ENCODE data around the gene FAM83E.

FAM83E gene

DNA sequence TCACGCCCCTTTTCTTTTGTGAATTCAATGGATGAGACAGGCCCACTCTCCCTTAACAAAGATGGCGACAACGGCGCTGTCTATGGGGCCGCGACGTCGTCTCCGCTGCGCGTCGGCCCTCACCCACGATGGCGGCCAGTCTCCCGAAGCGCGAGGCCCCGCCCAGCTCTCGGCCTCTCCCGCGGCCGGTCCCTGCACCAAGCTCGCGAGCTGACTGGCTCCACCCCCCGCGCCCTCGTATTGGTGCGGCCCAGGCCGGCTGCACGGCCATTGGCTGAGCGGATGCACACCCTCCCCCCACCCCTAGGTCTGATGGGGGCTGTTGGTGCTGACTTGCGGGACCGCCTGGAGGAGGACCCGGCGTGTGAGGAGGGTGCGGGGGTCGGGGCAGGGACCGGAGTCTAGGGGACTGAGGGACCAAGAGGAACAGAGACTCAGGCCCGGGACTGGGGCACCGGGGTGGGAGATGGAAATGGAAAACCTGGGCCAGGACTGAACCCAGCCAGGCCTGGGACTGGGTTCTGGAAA is 9.3 kb upstream of the FAM83E start:
- Histone ChIP-seq H3K9me2 (replicated peaks; ENCODE audit: insufficient read depth, low read length) (no peaks in the 10 kb centered on the region), H3K4me3 (ENCODE audit: insufficient read depth, low read length, poor library complexity, severe bottlenecking) (peak overlapping the region; percentile 56), H3K9me3 (ENCODE audit: insufficient read depth, low read length) (no peaks in the 10 kb centered on the region), H3K79me2 (ENCODE audit: insufficient read depth, low read length) (peaks cover 15% of the 10 kb centered on the region; the same call in 1 of the 2 replicates), H3K4me2 (ENCODE audit: low read depth, low read length, poor library complexity, severe bottlenecking) (peak overlapping the region; percentile 89), H3K9ac (ENCODE audit: low read length) (peak overlapping the region; percentile 60), H3K27me3 (ENCODE audit: low read length) (no peaks in the 10 kb centered on the region), H4K20me1 (ENCODE audit: low read depth, low read length) (no peaks in the 10 kb centered on the region), H3F3A (ENCODE audit: insufficient read depth) (0 out of 2 replicates have a peak, but pooled peaks cover 5% of the 10 kb centered on the region), H3K36me3 (ENCODE audit: low read length) (no peaks in the 10 kb centered on the region), H3K27ac (ENCODE audit: low read depth, low read length) (peak overlapping the region; percentile 58), H2AFZ (ENCODE audit: low read depth, low read length, severe bottlenecking) (peak overlapping the region; percentile 49)
- TF ChIP-seq, protein P1, sequence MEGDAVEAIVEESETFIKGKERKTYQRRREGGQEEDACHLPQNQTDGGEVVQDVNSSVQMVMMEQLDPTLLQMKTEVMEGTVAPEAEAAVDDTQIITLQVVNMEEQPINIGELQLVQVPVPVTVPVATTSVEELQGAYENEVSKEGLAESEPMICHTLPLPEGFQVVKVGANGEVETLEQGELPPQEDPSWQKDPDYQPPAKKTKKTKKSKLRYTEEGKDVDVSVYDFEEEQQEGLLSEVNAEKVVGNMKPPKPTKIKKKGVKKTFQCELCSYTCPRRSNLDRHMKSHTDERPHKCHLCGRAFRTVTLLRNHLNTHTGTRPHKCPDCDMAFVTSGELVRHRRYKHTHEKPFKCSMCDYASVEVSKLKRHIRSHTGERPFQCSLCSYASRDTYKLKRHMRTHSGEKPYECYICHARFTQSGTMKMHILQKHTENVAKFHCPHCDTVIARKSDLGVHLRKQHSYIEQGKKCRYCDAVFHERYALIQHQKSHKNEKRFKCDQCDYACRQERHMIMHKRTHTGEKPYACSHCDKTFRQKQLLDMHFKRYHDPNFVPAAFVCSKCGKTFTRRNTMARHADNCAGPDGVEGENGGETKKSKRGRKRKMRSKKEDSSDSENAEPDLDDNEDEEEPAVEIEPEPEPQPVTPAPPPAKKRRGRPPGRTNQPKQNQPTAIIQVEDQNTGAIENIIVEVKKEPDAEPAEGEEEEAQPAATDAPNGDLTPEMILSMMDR (IDR thresholded peaks at IDR 0.05; ENCODE audit: insufficient read depth, low read length, poor library complexity, severe bottlenecking), result no peak
- TF ChIP-seq EZH2phosphoT487 (conservative IDR thresholded peaks at IDR 0.05; ENCODE audit: low read length), result no peak

DNA sequence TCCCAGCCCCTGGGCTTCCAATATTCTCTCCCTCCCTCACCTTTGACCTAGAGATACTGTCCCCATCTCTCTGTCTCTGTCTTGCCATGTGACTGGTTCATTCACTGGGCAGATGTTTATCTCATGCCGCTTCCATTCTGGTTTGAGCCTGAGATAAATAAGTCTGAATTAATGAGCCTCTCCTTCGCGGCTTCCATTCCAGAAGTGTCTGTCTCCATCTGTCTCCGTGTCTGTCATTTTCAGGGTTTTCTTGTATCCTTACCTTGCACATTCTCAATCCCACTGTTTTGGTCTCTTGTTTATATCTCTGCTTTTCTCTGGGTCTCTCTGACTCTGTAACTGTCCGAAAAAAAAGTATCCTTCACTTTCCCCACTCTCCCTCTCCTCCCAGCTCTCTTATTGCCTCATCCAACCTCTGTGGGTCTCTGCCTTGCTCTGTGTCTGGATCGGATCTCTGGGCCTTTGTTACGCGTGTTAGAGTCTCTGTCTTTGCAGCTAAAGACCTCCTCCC is 8.7 kb upstream of the FAM83E start:
- H3K4me2 ChIP-seq (ENCODE audit: low read depth, low read length, poor library complexity, severe bottlenecking), result peak overlapping the region; percentile 89
- H3K9me2 ChIP-seq (replicated peaks; ENCODE audit: insufficient read depth, low read length), result no peaks in the 10 kb centered on the region
- peaks cover 18% of the 10 kb centered on the region for H3K79me2 ChIP-seq (ENCODE audit: insufficient read depth, low read length)
- H3K27ac ChIP-seq (ENCODE audit: low read depth, low read length), result peak overlapping the region; percentile 58
- H3K27me3 ChIP-seq (ENCODE audit: low read length), result no peaks in the 10 kb centered on the region
- TF ChIP-seq EZH2phosphoT487 (conservative IDR thresholded peaks at IDR 0.05; ENCODE audit: low read length), result no peak
- TF ChIP-seq, protein P1 (IDR thresholded peaks at IDR 0.05; ENCODE audit: insufficient read depth, low read length, poor library complexity, severe bottlenecking), result no peak
- H2AFZ ChIP-seq (ENCODE audit: low read depth, low read length, severe bottlenecking), result peak overlapping the region; percentile 49
- H3K4me3 ChIP-seq (ENCODE audit: insufficient read depth, low read length, poor library complexity, severe bottlenecking), result peak overlapping the region; percentile 56
- H4K20me1 ChIP-seq (ENCODE audit: low read depth, low read length), result no peaks in the 10 kb centered on the region
- no peaks in the 10 kb centered on the region for H3K9me3 ChIP-seq (ENCODE audit: insufficient read depth, low read length)
- H3K9ac ChIP-seq (ENCODE audit: low read length), result peak overlapping the region; percentile 60
- H3K36me3 ChIP-seq (ENCODE audit: low read length), result no peaks in the 10 kb centered on the region
- peaks cover 7% of the 10 kb centered on the region; the same call in 1 of the 2 replicates for H3F3A ChIP-seq (ENCODE audit: insufficient read depth)

DNA sequence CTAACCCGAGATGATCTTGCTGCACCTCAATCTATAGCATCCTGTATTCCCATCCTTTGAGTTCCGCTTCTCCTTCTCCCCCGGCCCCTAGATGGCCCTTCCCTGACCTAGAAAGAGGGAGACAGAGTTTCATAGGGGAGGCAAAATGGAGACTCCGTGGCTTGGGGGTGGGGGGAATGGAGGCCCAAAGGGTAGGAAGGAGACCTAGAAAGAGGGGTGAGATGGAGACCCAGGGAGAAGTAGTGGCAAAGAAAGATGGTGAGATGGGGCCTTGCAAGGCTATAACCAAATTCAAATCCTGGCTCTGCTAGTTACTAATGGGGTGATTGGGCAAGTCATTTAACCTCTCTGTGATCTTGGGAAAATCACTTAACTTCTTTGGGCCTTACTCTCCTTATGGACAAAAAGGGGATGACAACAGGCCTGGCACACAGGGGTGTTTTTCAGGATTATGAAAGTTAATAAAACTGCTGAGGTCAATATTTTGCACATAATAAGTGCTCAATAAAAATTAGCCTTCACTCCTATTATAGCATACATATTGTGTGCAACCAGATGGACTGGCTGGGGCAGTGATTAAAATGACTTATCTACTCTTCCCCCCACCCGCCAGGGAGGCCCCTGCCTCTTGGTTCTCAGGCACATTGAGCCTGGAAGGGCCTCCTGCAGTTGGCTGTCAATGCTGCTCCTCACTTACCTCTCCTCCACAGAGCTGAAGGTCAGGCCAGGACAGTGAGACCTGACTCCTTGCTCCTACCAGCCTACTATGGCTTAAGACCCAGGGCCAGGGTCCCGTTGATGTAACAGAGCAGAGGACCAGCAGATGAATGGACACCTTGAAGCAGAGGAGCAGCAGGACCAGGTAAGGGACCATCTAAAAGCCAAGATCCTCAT is 5.1 kb upstream of the FAM83E start:
- no peaks in the 10 kb centered on the region for H3K9me2 ChIP-seq (replicated peaks; ENCODE audit: insufficient read depth, low read length)
- peak overlapping the region; percentile 92 for H3K4me2 ChIP-seq (ENCODE audit: low read depth, low read length, poor library complexity, severe bottlenecking)
- H4K20me1 ChIP-seq (ENCODE audit: low read depth, low read length), result peaks cover 14% of the 10 kb centered on the region
- peak overlapping the region; percentile 79 for H3K4me3 ChIP-seq (ENCODE audit: insufficient read depth, low read length, poor library complexity, severe bottlenecking)
- H3K27ac ChIP-seq (ENCODE audit: low read depth, low read length), result peak overlapping the region; percentile 77
- peaks cover 20% of the 10 kb centered on the region for H3F3A ChIP-seq (ENCODE audit: insufficient read depth)
- peak overlapping the region; percentile 92 for H3K9ac ChIP-seq (ENCODE audit: low read length)
- peak overlapping the region; percentile 29 for H2AFZ ChIP-seq (ENCODE audit: low read depth, low read length, severe bottlenecking)
- peaks cover 45% of the 10 kb centered on the region for H3K79me2 ChIP-seq (ENCODE audit: insufficient read depth, low read length)
- H3K36me3 ChIP-seq (ENCODE audit: low read length), result peaks cover 16% of the 10 kb centered on the region
- TF ChIP-seq EZH2phosphoT487 (conservative IDR thresholded peaks at IDR 0.05; ENCODE audit: low read length), result no peak
- TF ChIP-seq, protein P1 (IDR thresholded peaks at IDR 0.05; ENCODE audit: insufficient read depth, low read length, poor library complexity, severe bottlenecking), result no peak
- no peaks in the 10 kb centered on the region for H3K9me3 ChIP-seq (ENCODE audit: insufficient read depth, low read length)
- no peaks in the 10 kb centered on the region for H3K27me3 ChIP-seq (ENCODE audit: low read length)
